Tibial nerve (tissue), 4 donors: ENCODE measurements around the gene RBL2. TPM values are rescaled to one million over a fixed set of nuclear protein-coding genes. Genes with fewer than 3 reads are reported as not detected.

Experiments
- DNase-seq, 2 donors: peaks; one replicate each; pipeline ENCODE4 v3.0.0-alpha.2; 2019; ENCODE audit warnings: low spot score in 2 of 2
- H3K27ac ChIP-seq, 4 donors: fragments of 200-600 bp; sonication (generic) in 3 of 4; one replicate each; pipeline ENCODE4 v1.5.1; 2017 to 2019; ENCODE audit warnings: mild to moderate bottlenecking in 1 of 4
- H3K27me3 ChIP-seq, 2 donors: fragments of 200-600 bp; sonication (generic) in 1 of 2; one replicate each; pipeline versions ENCODE4 v1.5.1 to v1.6.0; 2017 to 2019
- H3K36me3 ChIP-seq, 3 donors: fragments of 200-600 bp; sonication (generic); one replicate each; pipeline ENCODE4 v1.5.1; 2018 to 2019
- H3K4me1 ChIP-seq, 4 donors: fragments of 200-600 bp; sonication (generic) in 3 of 4; one replicate each; pipeline ENCODE4 v1.5.1; 2017 to 2019
- H3K4me3 ChIP-seq, 4 donors: fragments of 200-600 bp; sonication (generic) in 3 of 4; one replicate each; pipeline ENCODE4 v1.5.1; 2017 to 2019; ENCODE audit warnings: mild to moderate bottlenecking in 1 of 4, moderate library complexity in 1 of 4
- H3K9me3 ChIP-seq, 4 donors: fragments of 200-600 bp; sonication (generic) in 3 of 4; one replicate each; pipeline ENCODE4 v1.5.1; 2017 to 2019
- EP300 ChIP-seq, 2 donors: sonication (generic); formaldehyde crosslinking; IDR thresholded peaks; one replicate each; pipeline ENCODE4 v1.6.1; 2017; ENCODE audit warnings: antibody characterized with exemption in 2 of 2, mild to moderate bottlenecking in 1 of 2
- POLR2A ChIP-seq, 2 donors: fragments of 450-650 bp; IDR thresholded peaks; one replicate each; pipeline ENCODE4 v1.6.1; 2017; ENCODE audit warnings: antibody characterized with exemption in 2 of 2, mild to moderate bottlenecking in 2 of 2, moderate library complexity in 2 of 2
- WGBS, 2 donors: methylation state at CpG; one replicate each; pipeline ENCODE4 v1.1.5; 2018; 5-methylcytosine and 5-hydroxymethylcytosine counted together
- total RNA-seq, 4 donors: library from RNA; depleted of rRNA; stranded (reverse); fragments of >200 nt; gene quantifications; one replicate each; pipeline ENCODE4 v1.1.0, GENCODE V29; 2016
- TF ChIP-seq, protein P1 (sequence below), 5 experiments: fragments of 200-600 bp in 3 of 5; fragments of 450-650 bp in 2 of 5; sonication (generic) in 3 of 5; IDR thresholded peaks; one replicate each; pipeline ENCODE4 v1.5.1; 2016 to 2019; ENCODE audit warnings: antibody characterized with exemption in 5 of 5, mild to moderate bottlenecking in 3 of 5, moderate library complexity in 2 of 5

RBL2 gene
- total RNA-seq, 4 donors from 2014 or later: 98.1 to 139 (median 127) TPM

DNA sequence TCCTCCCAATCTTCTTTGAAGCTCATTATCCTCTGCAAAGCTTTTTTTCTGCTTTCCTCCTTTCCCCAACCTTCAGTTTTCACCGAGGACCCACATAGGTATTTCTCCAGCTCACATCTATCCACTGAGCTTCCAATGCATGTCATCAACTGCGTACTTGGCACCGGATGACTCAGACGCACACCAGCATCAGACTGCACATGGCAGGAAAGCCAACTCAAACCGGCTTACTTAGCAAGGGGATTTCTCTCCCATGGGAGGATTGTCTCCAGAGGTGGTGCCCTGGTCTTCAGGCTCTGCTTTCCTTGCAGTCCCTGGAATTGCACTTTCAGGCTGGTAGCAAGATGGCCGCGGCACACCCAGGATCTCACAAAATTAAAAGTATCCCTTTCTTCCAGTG is 70.4 kb downstream of the RBL2 start:
- Histone ChIP-seq H3K36me3 (no peaks in the 10 kb centered on the region), H3K27me3 (no peaks in the 10 kb centered on the region), H3K9me3 (no peaks in the 10 kb centered on the region), H3K27ac (peak overlapping the region in 3 of 4 donors; percentile 93 to 94 (median 94)), H3K4me3 (no peak overlapping the region), H3K4me1 (peaks cover 0 to 31% (median 26%) of the 10 kb centered on the region in 4 donors)
- DNase-seq: no peak
- TF ChIP-seq, protein P1, sequence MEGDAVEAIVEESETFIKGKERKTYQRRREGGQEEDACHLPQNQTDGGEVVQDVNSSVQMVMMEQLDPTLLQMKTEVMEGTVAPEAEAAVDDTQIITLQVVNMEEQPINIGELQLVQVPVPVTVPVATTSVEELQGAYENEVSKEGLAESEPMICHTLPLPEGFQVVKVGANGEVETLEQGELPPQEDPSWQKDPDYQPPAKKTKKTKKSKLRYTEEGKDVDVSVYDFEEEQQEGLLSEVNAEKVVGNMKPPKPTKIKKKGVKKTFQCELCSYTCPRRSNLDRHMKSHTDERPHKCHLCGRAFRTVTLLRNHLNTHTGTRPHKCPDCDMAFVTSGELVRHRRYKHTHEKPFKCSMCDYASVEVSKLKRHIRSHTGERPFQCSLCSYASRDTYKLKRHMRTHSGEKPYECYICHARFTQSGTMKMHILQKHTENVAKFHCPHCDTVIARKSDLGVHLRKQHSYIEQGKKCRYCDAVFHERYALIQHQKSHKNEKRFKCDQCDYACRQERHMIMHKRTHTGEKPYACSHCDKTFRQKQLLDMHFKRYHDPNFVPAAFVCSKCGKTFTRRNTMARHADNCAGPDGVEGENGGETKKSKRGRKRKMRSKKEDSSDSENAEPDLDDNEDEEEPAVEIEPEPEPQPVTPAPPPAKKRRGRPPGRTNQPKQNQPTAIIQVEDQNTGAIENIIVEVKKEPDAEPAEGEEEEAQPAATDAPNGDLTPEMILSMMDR (IDR thresholded peaks at IDR 0.05): no peak
- no peak for TF ChIP-seq EP300 (IDR thresholded peaks at IDR 0.05)
- 75 to 80% methylated on average over 7 of the region's 7 CpGs for WGBS, 2 donors

DNA sequence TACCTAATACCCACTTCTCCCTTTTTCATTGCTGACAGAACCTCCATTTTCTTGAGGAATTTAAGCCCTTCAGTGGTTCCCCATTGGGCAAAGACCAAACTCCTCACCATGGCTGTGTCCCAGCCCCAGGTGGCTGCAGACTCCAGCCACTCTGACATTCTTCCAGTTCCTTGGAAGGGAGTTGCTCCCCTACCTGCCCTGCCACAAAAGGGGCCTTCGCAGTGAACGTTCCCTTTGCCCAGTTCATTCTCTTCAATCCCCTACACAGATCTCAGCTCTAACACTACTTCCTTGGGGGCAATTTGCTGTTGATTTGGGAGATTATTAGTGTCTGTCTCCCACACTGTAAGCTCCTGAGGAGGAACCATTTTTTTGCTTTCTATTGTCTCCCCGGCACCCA is 72.0 kb downstream of the RBL2 start:
- Histone ChIP-seq H3K27ac (no peak overlapping the region), H3K4me1 (peaks cover 0 to 37% (median 21%) of the 10 kb centered on the region in 4 donors), H3K9me3 (no peaks in the 10 kb centered on the region), H3K27me3 (no peaks in the 10 kb centered on the region), H3K36me3 (no peaks in the 10 kb centered on the region), H3K4me3 (no peak overlapping the region)
- DNase-seq: no peak
- WGBS, 2 donors: 84 to 85% methylated on average over 3 of the region's 3 CpGs
- no peak for TF ChIP-seq POLR2A (IDR thresholded peaks at IDR 0.05)
- TF ChIP-seq, protein P1 (IDR thresholded peaks at IDR 0.05): no peak
- TF ChIP-seq EP300 (IDR thresholded peaks at IDR 0.05): no peak

DNA sequence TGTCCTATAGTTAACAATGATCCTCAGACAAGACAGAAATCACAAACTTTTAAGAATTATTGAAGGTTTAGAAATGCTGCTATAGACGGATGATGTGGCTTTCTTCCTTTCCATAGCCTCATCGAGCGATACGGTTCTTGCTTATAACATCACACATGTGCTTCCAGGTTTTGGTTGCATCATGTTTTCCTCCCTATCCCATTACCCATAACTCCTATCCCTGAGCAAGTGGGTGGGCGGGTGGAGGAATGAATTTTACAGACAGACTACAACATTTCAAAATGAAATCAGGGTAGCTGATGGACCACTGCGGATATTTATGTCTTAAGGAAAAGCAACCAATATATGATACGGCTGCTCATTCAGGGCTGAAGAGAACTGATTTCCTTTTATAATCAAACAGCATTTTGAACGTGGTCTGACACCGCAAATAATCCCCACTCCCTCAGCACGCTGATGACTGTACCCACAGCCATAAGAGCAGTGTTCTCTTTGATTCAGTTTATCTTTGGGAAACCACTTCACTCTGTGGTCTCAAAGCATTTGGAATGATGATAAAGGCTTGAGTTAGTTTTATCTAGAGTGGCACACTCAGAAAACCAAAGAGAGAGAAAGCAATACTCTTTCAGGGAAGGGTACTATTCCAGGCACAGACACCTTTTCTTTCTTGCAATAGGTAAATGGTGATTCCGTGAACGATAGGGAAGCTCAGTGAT is 73.4 kb downstream of the RBL2 start:
- no peak for TF ChIP-seq EP300 (IDR thresholded peaks at IDR 0.05)
- TF ChIP-seq, protein P1 (IDR thresholded peaks at IDR 0.05): no peak
- no peak for TF ChIP-seq POLR2A (IDR thresholded peaks at IDR 0.05)
- H3K4me3 ChIP-seq: no peak overlapping the region
- peaks cover 0 to 27% (median 11%) of the 10 kb centered on the region in 4 donors for H3K4me1 ChIP-seq
- H3K27me3 ChIP-seq: no peaks in the 10 kb centered on the region
- no peaks in the 10 kb centered on the region for H3K9me3 ChIP-seq
- no peak for DNase-seq
- no peak overlapping the region for H3K27ac ChIP-seq
- 83 to 90% methylated on average over 12 of the region's 12 CpGs for WGBS, 2 donors
- H3K36me3 ChIP-seq: no peaks in the 10 kb centered on the region

DNA sequence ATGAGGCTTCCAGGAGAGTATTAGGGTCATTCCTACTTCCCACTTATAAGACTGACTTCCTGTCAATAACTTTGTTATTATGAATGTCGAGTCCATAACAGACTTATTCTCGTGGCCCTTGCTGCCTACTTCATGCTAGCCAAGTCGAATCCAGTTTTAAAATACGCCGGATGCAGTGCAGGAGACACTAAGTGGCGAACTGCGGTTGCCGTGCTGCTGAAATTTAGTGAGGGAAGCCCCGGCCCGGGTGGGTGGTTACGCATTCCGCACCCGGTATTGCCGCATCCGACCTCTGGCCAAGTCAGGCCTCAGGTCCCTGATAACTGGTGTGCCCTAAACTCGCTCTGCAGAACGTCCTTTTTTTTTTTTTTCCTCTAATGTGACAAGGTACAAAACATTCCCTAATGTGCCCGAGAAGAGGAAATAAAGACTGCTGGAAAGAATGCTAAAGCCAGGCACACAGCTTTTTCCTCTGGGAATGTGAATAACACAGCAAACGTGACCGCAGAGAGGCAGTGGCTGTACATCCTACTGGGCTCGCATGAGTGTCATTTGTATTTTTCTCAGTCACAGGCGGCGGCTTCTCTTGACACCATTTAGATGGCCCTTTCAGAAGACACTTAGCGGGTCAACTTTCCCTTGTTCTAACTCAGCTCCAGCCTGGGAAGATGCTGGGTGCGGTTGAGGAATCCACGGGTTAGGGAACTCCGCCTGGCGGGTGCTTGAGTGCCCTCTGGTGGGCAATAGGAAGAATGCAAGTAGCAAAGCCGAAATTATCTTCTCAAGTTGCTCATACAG is 75.8 kb downstream of the RBL2 start:
- peak overlapping the region in 1 of 4 donors; percentile 6 for H3K4me3 ChIP-seq
- H3K4me1 ChIP-seq: peaks cover 0 to 14% (median 0%) of the 10 kb centered on the region in 4 donors
- H3K27me3 ChIP-seq: no peaks in the 10 kb centered on the region
- DNase-seq: peak; percentile 34 to 57
- no peaks in the 10 kb centered on the region for H3K9me3 ChIP-seq
- TF ChIP-seq, protein P1 (IDR thresholded peaks at IDR 0.05): peak; percentile 80 to 96 (median 89)
- TF ChIP-seq EP300 (IDR thresholded peaks at IDR 0.05): peak in 1 of 2 donors; percentile 13
- no peak for TF ChIP-seq POLR2A (IDR thresholded peaks at IDR 0.05)
- peak overlapping the region in 3 of 4 donors; percentile 22 to 74 (median 70) for H3K27ac ChIP-seq
- H3K36me3 ChIP-seq: no peaks in the 10 kb centered on the region
- 41 to 43% methylated on average over 29 of the region's 29 CpGs for WGBS, 2 donors

DNA sequence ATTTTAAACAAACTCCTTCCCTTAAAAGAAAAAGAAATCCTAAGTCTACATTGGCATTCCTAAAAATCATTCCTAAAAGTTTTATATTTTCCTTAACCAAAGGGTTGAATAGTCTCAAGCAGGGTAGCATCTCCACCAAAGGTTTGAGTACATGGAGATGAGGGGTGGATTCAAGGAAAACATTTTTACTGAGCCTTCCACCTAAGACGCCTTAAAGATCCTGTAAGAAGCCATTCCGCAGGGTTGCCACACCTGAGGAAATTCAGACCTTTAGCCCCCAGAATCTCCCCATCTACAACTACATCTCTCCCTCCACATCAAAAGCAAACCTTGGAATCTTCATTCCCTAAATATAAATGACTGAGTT is 76.4 kb downstream of the RBL2 start:
- Histone ChIP-seq H3K27ac (peak overlapping the region in 2 of 4 donors; percentile 12 to 74), H3K9me3 (no peaks in the 10 kb centered on the region), H3K4me3 (no peak overlapping the region), H3K36me3 (no peaks in the 10 kb centered on the region), H3K27me3 (no peaks in the 10 kb centered on the region), H3K4me1 (peaks cover 0 to 14% (median 0%) of the 10 kb centered on the region in 4 donors)
- DNase-seq: no peak
- WGBS, 2 donors: 39 to 50% methylated on average over 2 of the region's 2 CpGs
- TF ChIP-seq POLR2A (IDR thresholded peaks at IDR 0.05): no peak
- TF ChIP-seq, protein P1 (IDR thresholded peaks at IDR 0.05): no peak
- no peak for TF ChIP-seq EP300 (IDR thresholded peaks at IDR 0.05)
